Lung (tissue), 12 donors: ENCODE data around the gene NPW. TPM values are rescaled to one million over a fixed set of nuclear protein-coding genes. Genes with fewer than 3 reads are reported as not detected.

Experiments used
- ATAC-seq: fragments of 200-7000 bp; cut with Tn5 transposase; one replicate; pipeline ENCODE4 v1.9.1; 2020; ENCODE audit warnings: moderate number of reproducible peaks; ENCODE audit not compliant: insufficient read depth, low FRiP score
- DNase-seq, 3 donors: peaks; one replicate each; pipeline ENCODE4 v3.0.0-alpha.2; 2013 to 2017
- H3K27ac ChIP-seq, 2 donors: one replicate each; pipeline ENCODE4 v1.5.1; 2013; ENCODE audit warnings: mild to moderate bottlenecking in 2 of 2, moderate library complexity in 2 of 2, control low read depth in 1 of 2, inconsistent platforms in 1 of 2, low read depth in 1 of 2, low read length in 1 of 2
- H3K27me3 ChIP-seq, 3 donors: one replicate each; pipeline ENCODE4 v1.5.1; 2013; ENCODE audit warnings: low read length in 2 of 3; ENCODE audit not compliant: control insufficient read depth in 3 of 3, insufficient read depth in 3 of 3
- H3K36me3 ChIP-seq, 4 donors: one replicate each; pipeline ENCODE4 v1.5.1; 2013; ENCODE audit warnings: low read length in 4 of 4, mild to moderate bottlenecking in 1 of 4, moderate library complexity in 1 of 4; ENCODE audit not compliant: control insufficient read depth in 4 of 4, insufficient read depth in 4 of 4
- H3K4me1 ChIP-seq, 5 donors: one replicate each; pipeline ENCODE4 v1.5.1; 2013; ENCODE audit warnings: low read length in 5 of 5, mild to moderate bottlenecking in 2 of 5, moderate library complexity in 1 of 5; ENCODE audit not compliant: control insufficient read depth in 5 of 5, insufficient read depth in 5 of 5
- H3K4me3 ChIP-seq: one replicate; pipeline ENCODE4 v1.5.1; 2013; ENCODE audit warnings: mild to moderate bottlenecking, control low read depth, moderate library complexity
- H3K9ac ChIP-seq, 2 donors: one replicate each; pipeline ENCODE4 v1.5.1; 2013; ENCODE audit warnings: low read length in 2 of 2, control low read depth in 1 of 2; ENCODE audit not compliant: insufficient read depth in 1 of 2
- H3K9me3 ChIP-seq, 4 donors: one replicate each; pipeline ENCODE4 v1.5.1; 2013; ENCODE audit warnings: low read length in 3 of 4, mild to moderate bottlenecking in 1 of 4, moderate library complexity in 1 of 4; ENCODE audit not compliant: control insufficient read depth in 4 of 4, insufficient read depth in 3 of 4
- CTCF ChIP-seq: IDR thresholded peaks from 2 replicates; pipeline ENCODE4 v1.5.1; 2012; ENCODE audit warnings: mild to moderate bottlenecking; ENCODE audit errors: control extremely low read depth, extremely low read depth
- WGBS, 2 donors: extraction: QIAGEN DNeasy Blood & Tissue Kit; methylation state at CpG; one replicate each; pipeline ENCODE4 v1.1.7; 2013; 5-methylcytosine and 5-hydroxymethylcytosine counted together
- polyA plus RNA-seq, 2 donors: library from polyadenylated mRNA; stranded (reverse); fragments of 200-250 nt; gene quantifications; one replicate each; pipeline ENCODE4 v1.2.1, GENCODE V29; 2013
- total RNA-seq, 2 donors: library from RNA; depleted of rRNA in 1 of 2; stranded (reverse); fragments of >200 nt in 1 of 2; gene quantifications; one replicate each; pipeline ENCODE4 v1.2.1, GENCODE V29; 2014 to 2021
- donor health status: control.
- donor health status: control.
- donor health status: Bipolar disorder and iron deficiency.
- donor health status: healthy.
- donor health status: DM: yes; HTN: yes; CAD: no.

Gene NPW
- total and polyA plus RNA-seq, 4 donors, result 0.12 to 1.3 (median 0.53) TPM

GRCh38 chr16:2001456-2002355 lies 17.9 kb upstream of the NPW start:
- 96% methylated on average over 51 to 53 of the region's 53 CpGs for WGBS, 2 donors
- Histone ChIP-seq H3K9ac (no peak overlapping the region), H3K9me3 (no peaks in the 10 kb centered on the region), H3K4me3 (no peak overlapping the region), H3K4me1 (peaks cover 0 to 24% (median 6%) of the 10 kb centered on the region in 5 donors), H3K36me3 (peaks cover 0 to 58% (median 26%) of the 10 kb centered on the region in 4 donors), H3K27ac (no peak overlapping the region), H3K27me3 (no peaks in the 10 kb centered on the region)
- no peak for TF ChIP-seq CTCF
- no peak for ATAC-seq
- no peak for DNase-seq

GRCh38 chr16:2002406-2003230 lies 17.0 kb upstream of the NPW start:
- Histone ChIP-seq H3K36me3 (peaks cover 1 to 56% (median 26%) of the 10 kb centered on the region in 4 donors), H3K9me3 (no peaks in the 10 kb centered on the region), H3K9ac (no peak overlapping the region), H3K4me3 (no peak overlapping the region), H3K4me1 (peaks cover 0 to 33% (median 6%) of the 10 kb centered on the region in 5 donors), H3K27ac (no peak overlapping the region), H3K27me3 (no peaks in the 10 kb centered on the region)
- no peak for ATAC-seq
- 93 to 94% methylated on average over 47 of the region's 47 CpGs for WGBS, 2 donors
- TF ChIP-seq CTCF, result no peak
- DNase-seq, result no peak

- 84 to 89% methylated on average over 8 of the region's 8 CpGs for WGBS, 2 donors
- Histone ChIP-seq H3K36me3 (peaks cover 3 to 54% (median 23%) of the 10 kb centered on the region in 4 donors), H3K4me1 (peaks cover 0 to 40% (median 12%) of the 10 kb centered on the region in 5 donors), H3K27me3 (no peaks in the 10 kb centered on the region), H3K9ac (no peak overlapping the region), H3K4me3 (no peak overlapping the region), H3K27ac (no peak overlapping the region), H3K9me3 (no peaks in the 10 kb centered on the region)
- ATAC-seq (no peak), DNase-seq (no peak)
- no peak for TF ChIP-seq CTCF
Measured at GRCh38 chr16:2003231-2003826, 16.3 kb upstream of the NPW start.
